Stimulated activated CD4-positive, alpha-beta T cell treated with anti-CD3 and anti-CD28 coated beads, Interleukin-15, amount 100 ng/mL, for 24 hours (primary cell): Measurements from ENCODE around the gene MINDY4.

Experiments used
- DNase-seq: peaks from one replicate; pipeline ENCODE4 v3.0.0-alpha.2; 2020

Gene MINDY4

DNA sequence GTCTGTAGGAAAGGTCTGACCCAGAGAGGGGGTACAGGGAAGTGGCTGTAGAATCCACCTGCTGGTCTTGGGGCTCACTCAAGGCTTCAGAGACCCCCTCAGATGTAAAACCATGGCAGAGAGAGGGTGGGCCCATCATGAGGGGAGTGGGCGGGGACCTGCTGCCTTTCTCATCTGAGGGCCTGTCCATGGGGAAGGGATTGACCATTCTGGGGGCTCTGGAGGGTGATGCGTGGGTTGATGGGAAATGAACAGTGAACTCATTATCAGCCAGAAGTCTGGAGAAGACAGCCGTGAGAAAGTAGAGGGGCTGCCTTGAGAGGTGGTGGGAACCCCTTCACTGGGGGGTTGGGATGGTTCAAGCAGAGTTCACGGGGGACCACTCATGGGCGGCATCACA is 66.8 kb downstream of the MINDY4 start:
- DNase-seq, result no peak

DNA sequence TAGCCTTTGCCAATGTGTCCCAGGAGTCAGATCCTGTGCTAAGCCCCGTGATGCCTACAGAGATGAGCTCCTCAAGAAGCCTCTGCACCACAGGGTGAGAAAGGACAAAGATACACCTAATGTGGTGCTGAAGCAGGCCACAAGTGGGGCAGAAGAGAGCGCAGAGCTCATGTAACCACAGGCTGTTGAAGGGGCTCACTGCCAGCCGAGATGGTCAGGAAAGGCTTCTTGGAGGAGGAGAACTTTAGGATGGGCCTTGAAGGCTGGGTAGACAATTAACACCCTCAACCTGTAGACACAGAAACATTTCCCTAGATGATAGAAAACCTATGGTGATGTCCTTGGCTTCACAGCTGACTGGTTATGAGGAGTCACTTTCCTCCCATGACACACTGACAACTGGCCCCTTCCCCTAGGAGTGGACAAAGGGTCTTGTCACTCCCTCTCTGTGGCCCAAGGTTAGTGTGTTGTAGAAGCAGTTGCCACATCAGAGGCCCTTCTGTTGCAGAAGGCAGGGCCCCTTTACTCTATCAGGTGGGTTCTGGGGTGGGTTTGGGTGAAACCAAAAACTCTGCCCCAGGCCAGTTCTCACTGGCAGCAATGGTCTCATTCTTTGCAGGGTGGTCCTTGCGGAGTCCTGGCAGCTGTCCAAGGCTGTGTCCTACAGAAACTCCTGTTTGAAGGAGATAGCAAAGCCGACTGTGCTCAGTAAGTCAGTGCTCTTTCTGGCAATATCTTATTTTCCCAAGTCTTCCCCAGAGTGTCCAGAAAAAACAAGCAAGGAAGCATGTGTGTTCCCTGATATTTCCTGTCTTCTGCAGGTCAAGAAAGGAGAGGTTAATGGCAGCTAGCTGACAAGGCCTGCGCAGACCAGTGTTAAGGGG is 69.2 kb downstream of the MINDY4 start:
- no peak for DNase-seq

DNA sequence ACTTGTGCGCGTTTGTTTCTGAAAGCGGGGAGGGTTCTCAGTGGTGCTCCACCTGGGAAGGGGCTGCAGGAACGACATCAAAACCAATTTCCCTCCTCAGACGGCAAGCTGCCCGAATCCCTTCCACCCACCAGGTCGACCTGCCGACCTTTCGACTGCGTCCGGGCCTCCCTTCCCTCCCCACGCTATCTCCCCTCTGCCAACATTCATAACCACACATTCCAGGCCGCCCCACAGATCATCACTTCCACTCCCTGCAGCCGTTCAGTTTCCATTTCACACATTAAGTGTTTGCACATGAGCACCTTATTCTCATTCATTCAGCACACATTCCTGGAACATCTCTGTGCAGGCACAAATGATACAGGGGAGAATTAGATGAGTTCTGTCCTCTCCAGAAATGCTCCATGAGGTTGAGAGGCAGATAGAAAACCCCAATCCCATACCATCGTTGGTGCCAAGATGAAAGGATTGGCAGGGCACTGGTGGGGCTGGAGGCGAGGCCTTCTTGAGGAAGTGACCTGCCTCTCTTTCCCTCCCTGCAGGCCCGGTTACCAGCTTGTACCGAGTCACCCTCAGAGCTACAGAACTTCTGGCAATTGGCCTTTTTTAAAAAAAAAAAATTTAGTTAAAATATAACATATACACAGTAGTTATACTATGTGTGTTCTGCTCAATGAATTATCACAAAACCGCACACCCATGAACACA is 70.0 kb downstream of the MINDY4 start:
- no peak for DNase-seq

DNA sequence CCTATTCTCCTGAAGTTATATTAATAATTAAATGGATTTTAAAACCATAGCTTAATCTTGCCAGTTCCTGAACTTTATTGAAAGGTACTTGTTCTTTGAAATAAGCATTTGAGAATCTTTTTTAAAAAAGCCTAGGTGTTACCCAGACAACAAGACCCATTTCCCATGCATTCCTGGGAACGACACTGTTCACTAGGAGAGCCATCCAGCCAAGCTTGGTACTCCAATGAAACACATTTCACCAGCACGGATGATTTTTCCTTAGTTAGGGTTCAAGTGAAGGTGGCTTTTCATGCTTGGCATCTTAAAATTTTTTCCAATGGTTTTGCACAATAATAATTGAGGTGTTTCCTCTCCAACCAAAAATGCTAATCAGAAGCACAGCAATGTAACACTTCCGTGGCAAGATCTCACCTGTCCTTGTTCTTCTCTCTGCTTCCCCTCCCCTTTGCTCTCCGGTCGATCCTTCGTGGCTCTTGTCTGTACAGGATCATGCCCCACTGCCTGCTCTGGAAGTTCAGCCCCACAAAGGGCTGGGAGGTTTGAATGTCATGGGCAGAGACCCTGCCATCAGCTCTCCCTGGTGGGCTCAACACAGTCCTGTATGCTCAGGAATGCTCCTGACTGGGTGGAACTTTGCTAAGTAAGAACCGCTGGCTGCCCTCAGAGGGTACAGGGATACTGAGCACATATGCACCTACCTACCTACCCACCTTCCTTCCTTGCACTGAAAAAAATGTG is 70.8 kb downstream of the MINDY4 start:
- no peak for DNase-seq

DNA sequence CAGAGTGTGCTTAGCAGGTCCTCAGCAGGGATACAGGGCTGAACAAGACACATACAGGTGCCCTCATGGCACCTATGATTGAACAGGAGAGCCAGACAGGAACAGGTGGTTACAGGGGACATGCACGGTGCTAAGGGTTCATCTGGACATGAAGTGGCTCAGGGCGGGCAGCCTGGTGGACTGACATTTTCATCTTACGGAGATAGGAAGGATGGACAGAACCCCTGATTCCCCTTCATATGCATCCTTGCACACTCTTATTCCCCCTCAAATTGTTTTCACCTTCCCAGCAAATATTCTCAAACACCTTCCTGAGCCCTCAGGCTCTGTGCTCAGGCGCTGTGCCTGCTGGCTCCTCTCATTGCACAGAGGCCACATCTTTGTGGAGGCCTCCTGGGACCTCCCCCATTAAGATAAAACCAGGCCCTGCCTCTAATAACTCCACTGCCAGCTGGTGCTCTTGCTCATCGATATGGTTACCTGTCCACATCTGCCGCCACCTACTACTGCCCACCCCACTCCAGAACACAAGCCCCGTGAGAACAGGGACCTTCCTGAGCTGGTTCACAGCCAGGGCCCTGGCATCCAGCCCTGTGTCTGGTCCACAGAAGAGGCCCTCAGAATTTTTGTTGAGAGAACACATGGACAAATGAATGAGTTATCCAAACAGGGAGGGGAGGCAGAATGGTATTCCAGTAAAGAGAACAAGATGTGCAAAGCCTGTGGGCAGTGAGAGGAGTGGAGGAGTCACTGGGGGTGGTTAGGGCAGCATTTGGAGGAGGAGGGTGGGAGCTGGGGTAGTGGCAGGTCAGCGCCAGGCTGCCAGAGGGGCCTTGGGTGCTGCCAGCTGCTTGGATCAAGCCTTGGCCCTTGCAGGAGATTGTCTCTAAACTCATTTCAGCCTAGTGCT is 71.6 kb downstream of the MINDY4 start:
- DNase-seq, result no peak

DNA sequence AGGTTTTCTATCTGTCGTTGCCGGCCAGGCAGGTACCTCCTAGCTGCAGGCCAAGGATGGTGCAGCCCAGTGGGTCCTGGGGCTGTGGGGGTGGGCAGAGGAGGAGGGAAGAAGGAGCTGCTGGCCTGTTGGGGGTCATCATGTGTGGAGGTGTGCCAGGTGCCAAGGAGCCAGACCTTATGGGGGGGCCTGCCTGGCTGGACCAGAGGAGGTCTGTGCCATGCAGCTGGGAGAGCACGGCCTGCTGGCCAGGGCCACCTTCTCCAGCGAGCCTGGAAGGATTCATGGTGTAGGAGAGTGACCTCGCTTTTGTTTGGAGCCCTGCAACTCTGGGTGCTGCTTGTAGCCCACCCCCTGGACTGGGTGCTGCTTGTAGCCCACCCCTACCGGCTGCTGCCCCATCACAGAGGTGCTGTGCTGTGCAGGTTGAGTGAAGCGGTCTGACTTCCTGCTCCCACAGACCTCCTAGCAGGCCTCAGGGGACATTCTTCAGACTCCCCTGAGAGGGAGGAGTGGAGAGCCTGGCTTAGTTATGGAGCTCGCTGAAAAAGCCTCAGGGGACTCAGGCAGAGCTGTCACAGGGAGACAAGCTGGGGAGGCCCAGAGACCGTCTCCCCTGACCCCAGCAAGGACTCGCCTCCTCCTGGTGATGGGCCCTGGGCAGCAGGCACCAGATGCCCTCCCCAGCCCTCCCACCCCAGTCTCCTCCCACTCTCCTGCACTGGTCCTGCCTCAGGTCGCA is 72.7 kb downstream of the MINDY4 start:
- DNase-seq, result no peak

DNA sequence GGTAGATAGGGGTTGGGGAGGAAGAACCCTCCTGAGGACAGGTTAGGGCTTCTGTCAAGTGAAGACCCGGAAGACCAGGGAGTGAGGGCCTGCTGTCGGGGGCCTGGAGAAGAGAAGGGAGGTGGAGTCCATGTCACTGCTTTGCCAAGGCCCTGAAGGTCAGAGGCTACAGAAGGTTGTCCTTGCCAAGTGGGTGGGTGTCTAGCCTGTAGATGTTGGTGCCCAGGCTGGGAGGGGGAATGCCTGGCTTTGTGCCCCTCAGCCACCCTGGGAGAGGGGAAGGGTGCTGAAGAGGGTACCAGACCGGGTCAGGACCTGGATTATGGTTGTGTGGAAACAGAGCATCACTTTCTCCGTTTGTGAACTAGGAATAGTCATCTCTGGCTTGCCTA is 73.3 kb downstream of the MINDY4 start:
- no peak for DNase-seq

DNA sequence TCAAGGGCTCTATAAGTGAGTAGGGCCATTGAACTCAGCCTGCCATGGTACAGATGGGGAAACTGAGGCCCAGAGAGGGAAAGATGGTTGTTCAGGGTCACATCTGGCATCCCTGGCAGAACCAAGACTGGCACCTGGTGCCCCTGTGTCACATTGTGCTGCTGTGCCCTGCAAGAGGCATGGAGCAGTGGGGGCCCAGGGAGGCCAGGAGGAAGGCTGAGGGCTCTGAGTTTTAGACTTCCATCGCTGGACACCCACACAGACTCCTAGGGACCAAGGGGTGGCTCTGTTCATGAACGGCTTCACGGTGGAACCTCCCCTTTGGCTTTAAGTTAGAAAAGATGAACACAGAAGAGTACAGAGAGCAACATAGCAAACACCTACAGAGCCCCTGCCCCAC is 73.7 kb downstream of the MINDY4 start:
- DNase-seq, result no peak

DNA sequence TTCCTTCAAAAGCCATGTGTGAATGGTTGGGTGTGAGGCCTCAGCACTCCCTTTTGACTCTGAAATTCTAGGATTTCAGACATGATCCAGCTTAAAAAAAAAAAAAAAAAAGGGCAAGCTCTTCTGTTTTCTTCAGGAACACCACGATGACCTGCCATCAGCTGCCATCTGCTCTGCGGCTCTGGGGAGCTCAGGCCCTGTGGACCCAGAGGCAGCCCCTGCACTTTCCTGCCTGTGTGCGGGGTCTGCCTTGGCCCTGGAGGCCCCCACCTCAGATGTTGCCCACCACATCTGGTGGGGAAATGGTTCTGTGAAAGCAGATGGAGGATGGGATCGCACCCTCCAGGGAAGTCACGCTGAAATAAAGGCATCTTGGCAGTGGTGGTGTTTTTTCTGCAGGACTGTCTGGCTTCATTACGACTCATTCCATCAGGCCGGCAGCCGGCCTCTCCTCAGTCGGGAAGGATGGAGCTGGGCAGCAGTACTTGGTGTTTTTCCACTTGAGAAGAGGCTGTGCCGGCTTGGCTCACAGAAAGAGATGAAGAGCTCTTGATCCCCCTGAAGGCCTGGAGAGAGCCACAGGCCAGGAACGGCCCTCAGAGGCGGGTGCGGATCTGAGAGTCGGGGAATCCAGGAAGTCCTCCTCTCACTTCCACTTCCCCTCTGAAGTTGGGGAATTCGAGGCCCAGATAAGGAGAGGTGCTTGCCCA is 74.4 kb downstream of the MINDY4 start:
- DNase-seq, result no peak

DNA sequence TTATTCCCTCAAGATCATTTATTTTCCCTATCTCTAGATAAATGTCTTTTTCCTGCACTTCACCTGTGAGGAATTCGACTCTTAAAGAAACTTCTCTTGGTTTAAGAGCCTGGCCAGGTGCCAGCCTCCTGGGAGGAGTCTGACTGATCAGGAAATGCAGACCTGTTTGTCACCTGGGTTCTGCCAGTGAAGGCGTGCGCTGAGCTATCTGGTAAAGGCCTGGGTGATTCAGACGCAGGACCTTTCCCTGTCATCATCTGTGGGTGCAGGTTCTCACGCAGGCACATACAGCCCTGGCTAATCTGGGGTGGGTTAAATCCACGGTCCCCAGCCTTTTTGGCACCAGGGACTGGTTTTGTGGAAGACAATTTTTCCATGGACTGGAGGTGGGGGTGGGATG is 75.2 kb downstream of the MINDY4 start:
- DNase-seq, result no peak

DNA sequence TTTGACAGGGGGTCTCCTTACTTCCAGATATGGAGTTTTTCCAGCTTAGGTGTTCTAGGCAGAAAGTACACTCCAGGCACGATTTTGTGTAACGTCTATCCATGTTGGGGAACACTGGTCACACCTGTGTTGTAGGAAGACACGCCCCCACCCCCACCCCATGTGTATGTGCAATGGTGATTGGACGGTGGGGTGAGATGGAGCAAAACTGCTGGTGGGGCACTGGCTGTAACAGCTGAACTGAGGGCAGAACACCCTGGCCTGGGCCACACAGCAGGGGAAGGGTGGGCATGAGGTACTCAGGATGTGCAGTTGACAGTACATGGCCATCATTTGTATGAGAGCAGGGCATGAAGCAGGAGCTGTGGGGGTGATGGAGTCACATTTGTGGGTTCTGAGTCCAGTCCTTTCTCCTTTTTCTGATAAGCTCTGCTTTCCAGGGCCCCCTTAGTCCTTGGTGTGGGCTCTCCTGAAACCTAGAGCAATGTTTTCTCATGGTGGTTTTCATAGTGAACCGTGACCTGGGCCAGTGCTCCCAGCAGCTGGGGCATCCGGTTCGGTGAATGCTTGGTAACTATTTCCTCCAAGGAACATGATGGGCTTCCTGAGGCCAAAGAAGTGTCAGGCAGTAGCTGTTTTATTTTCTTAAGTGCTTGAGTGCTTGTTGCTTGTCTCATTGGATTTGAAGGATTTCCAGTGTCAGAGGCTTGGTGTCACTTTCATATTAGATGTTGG is 77.1 kb downstream of the MINDY4 start:
- DNase-seq, result no peak

DNA sequence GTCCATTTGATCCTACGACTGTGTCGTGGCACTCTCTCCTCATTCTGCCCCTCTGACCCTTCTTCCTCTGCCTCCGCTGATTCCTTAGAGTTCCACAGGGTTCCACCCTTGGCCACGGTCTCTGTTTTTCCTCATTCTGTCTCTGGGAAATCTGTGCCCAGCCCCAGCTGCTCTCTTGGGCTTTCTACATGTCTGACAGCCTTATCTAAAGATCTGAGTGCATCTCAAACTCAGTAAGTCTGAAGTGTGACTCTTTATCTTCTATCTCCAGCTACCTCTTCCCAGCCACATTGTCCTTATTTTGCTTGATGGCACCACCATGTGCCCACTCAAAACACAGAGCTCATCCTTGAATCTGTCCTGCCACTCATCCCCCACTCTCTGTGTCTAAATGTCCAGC is 78.3 kb downstream of the MINDY4 start:
- DNase-seq, result no peak

DNA sequence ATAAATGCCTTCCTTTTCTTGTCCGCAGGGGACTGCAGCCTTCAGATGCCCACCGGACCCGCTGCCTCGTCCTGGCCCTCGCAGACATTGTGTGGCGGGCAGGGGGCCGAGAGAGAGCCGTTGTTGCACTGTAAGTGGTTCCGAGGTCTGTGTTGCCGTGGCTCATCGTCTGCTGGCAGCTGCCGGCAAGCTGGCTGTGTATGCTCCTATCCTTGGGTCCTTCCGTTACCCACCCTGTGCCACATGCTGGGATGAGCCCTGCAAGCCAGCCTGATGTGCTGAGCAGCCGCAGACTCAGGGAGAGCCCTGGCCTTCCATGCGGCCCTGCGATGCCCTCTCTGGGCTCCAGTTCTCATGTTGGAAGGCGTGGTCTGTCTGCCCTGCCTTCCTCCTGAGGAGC is 79.2 kb downstream of the MINDY4 start:
- DNase-seq, result no peak

DNA sequence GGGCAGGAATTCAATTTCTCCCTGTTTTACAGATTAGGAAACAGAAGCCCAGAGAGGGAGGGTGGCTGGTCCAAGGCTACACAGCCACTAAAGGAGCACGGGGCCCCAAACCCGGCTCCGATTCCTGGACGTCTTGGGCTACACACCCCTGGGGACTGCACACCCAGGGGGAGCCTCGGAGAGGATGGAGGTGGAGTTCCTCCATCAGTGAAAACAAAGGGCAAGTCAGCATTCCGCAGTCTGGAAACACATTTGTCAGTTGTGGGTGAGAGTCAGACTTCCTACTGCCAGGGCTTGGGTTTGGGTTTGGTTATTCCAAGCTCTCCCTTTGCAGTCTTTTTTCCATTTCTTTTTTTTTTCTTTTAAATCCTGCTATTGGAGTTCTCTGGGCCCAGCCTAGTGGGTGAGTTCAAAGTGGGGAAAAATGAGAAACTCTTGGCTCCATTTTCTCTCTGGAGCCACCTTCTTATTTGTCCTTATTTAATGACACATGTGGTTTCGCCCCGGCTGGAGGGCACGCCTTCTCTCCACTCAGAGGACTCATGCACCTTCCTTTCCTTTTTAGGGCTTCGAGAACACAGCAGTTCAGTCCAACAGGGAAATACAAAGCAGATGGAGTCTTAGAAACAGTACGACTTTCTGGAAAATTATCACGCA is 80.6 kb downstream of the MINDY4 start:
- DNase-seq, result no peak

DNA sequence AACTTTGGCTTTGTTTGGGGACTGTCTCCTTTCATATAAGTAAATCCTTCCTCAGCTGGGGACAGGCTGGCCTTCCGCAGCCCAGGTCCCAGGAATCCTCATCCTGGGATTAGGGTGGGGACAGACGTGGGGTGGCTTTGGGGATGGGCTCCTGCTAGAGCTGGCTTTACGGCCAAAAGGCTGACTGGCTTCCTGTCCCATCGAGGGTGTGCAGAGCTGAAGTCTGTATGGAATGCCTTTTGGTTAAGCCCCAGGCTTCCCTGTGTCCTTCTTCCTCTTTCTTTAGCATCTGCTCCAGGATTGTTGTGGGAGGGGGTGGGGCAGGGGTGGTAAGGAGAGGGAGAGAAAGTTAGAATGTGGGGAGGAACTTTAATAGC is 81.1 kb downstream of the MINDY4 start:
- DNase-seq, result no peak

DNA sequence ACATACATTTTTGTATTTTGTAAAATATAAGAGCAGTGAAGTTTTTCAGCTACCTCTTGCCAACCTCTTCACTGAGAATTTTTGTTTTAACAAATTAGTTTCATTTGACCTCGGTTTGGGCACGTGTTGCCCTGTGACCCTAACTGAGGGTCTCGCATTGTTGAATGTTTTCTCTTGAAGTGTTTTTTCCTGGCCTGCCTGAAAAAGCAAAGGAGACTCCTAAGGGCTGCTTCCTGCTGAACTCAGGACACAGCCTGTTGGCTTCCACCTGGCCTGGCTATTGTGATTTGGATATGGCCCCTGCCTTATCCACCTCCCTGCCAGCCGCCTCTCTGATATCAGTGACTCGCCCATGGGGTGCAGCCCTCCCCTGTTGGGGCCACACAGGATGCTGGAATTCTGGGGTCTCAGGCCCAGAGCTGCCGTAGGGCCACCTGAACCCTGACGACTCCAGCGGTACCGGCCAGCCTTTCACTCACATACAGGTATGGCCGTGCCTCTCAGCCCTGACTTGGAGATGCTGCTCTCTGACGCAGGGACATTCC is 81.6 kb downstream of the MINDY4 start:
- no peak for DNase-seq

DNA sequence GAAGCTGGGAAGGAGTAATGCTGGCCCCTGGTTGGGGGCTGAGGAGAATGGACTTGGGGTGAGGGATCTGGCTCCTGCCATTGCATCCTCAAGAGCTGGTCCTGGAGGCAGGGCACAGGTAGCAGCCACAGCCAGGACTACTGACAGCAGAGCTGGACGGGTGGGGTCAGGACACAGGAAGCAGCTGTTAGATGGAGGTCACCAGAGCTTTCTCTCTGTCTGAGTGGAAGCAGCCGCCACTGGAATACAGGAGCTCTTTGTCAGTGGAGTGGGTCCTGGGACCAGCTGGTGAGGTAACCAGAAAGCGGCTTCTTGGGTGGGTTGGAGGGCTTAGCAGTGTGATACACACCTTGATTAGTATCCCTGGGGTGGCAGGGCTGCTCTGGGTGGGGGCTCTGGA is 82.4 kb downstream of the MINDY4 start:
- DNase-seq, result no peak

DNA sequence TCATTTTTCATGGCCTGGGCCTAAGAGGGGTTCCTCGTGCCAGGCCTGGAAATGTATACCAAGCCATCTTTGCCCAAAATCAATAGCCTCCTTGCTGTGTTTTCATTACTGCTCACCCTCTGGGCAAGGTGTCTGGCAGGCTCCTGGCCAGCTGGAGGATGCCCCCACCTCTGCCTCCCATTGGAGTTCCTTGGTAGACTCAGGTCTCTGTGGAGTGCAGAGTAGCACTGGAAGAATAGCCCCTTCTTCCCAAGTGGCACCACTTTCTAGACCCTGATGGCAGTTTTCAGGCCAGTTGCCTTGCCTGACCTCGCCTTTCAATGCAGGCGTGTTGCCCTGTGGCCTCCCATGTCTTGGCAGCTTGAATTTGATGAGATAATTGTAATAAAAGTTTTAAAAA is 84.7 kb downstream of the MINDY4 start:
- no peak for DNase-seq

DNA sequence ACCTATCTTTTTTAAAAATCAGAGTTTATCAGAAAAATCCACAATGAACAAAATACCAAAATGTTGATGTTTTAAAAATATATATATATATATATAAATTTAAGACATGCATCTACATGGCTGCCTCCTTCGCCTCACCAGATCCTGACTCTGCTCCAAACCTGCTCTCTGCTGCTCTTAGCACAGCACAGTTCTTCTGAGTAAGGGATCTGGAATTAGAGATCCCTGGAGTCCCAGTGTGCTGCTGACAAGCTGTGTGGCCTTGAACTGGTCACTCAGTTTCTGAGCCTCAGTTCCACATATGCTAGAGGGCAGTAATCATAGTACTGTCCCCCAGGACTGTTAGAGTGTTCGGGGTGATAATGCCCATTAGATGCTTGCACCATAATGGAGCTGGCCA is 87.4 kb downstream of the MINDY4 start:
- DNase-seq, result no peak
